HCT116 (cell line): ENCODE data around the gene ANXA2R. TPM values are rescaled to one million over a fixed set of nuclear protein-coding genes. Genes with fewer than 3 reads are reported as not detected.

Experiments used
- ATAC-seq: fragments of 200-7000 bp; cut with Tn5 transposase; 2 replicates; pipeline ENCODE4 v1.9.1; 2020; ENCODE audit warnings: mild to moderate bottlenecking, moderate library complexity
- BruUV-seq: library from RNA; stranded (reverse); fragments of 400-500 nt; replicated peaks from 2 replicates; lab custom pipeline; 2021; lab: Mats Ljungman, UMichigan
- CTCF ChIA-PET: fragments of 300-600 bp; sonication (Branson Sonifier 250); formaldehyde crosslinking; loops from one replicate; lab custom pipeline; 2021; ENCODE audit warnings: antibody characterized with exemption; lab: Charles Lee
- POLR2A ChIA-PET: fragments of 300-600, 350-600 bp; sonication (Branson Sonifier 250); formaldehyde crosslinking; loops from one replicate; lab custom pipeline; 2021; ENCODE audit warnings: antibody characterized with exemption; lab: Charles Lee
- RAD21 ChIA-PET, 2 experiments: fragments of 300-600 bp; sonication (Branson Sonifier 250); formaldehyde crosslinking; loops; one replicate each; lab custom pipeline; 2023; ENCODE audit warnings: low total read pairs in 2 of 2; ENCODE audit not compliant: uncharacterized antibody in 2 of 2, unreplicated experiment in 2 of 2, low non-redundant PET in 1 of 2; lab: Charles Lee
- DNase-seq: peaks from one replicate; pipeline ENCODE4 v3.0.0-alpha.2; 2010; ENCODE audit warnings: low read depth, low spot score
- H2AFZ ChIP-seq: fragments of 200-600 bp; shearing (Covaris generic), sonication (generic); 2 replicates; pipeline ENCODE4 v1.6.1; 2017; ENCODE audit warnings: low read depth, mixed run types, mixed read lengths, antibody characterized with exemption, low read length; ENCODE audit not compliant: poor library complexity, severe bottlenecking
- H3K27ac ChIP-seq: 2 replicates; pipeline ENCODE4 v1.5.1; 2012; ENCODE audit warnings: low read depth, low read length
- H3K27me3 ChIP-seq: fragments of 200-600 bp; sonication (generic); 2 replicates; pipeline ENCODE4 v1.6.1; 2016; ENCODE audit warnings: mixed run types, low read length, mixed read lengths; ENCODE audit not compliant: insufficient read depth
- H3K36me3 ChIP-seq, 2 experiments: fragments of 200-500 bp in 1 of 2; fragments of 200-600 bp in 1 of 2; sonication (Bioruptor generic) in 1 of 2; sonication (generic) in 1 of 2; 2 replicates each; pipeline versions ENCODE4 v1.5.1 to v1.6.1; 2014 to 2016; ENCODE audit warnings: low read length in 2 of 2, inconsistent platforms in 1 of 2, mixed read lengths in 1 of 2, mixed run types in 1 of 2; ENCODE audit not compliant: insufficient read depth in 2 of 2, control insufficient read depth in 1 of 2
- H3K4me1 ChIP-seq, 2 experiments: fragments of 200-600 bp in 1 of 2; sonication (generic) in 1 of 2; 2 replicates each; pipeline versions ENCODE4 v1.5.1 to v1.6.1; 2012 to 2017; ENCODE audit warnings: low read length in 2 of 2, inconsistent platforms in 1 of 2, mild to moderate bottlenecking in 1 of 2, mixed read lengths in 1 of 2, mixed run types in 1 of 2, moderate library complexity in 1 of 2; ENCODE audit not compliant: insufficient read depth in 2 of 2, control insufficient read depth in 1 of 2
- H3K4me2 ChIP-seq: fragments of 200-600 bp; sonication (generic); 2 replicates; pipeline ENCODE4 v1.6.1; 2017; ENCODE audit warnings: mixed run types, low read length, mixed read lengths
- H3K4me3 ChIP-seq, 2 experiments: fragments of 200-600 bp in 1 of 2; sonication (generic) in 1 of 2; replicated peaks in 1 of 2; 2 replicates each; pipeline ENCODE4 v1.5.1; 2011 to 2016; ENCODE audit warnings: low read length in 2 of 2, control low read depth in 1 of 2, low read depth in 1 of 2, mild to moderate bottlenecking in 1 of 2, mixed read lengths in 1 of 2, mixed run types in 1 of 2
- H3K79me2 ChIP-seq: fragments of 200-600 bp; sonication (generic); 2 replicates; pipeline ENCODE4 v1.6.1; 2017; ENCODE audit warnings: mild to moderate bottlenecking, mixed run types, low read length, moderate library complexity, mixed read lengths; ENCODE audit not compliant: insufficient read depth
- H3K9ac ChIP-seq: fragments of 200-600 bp; sonication (generic); 2 replicates; pipeline ENCODE4 v1.6.1; 2016; ENCODE audit warnings: low read length, mixed read lengths
- H3K9me2 ChIP-seq: fragments of 200-600 bp; sonication (generic), shearing (Covaris generic); 2 replicates; pipeline ENCODE4 v1.6.1; 2017; ENCODE audit warnings: mixed run types, mild to moderate bottlenecking, moderate library complexity; ENCODE audit not compliant: insufficient read depth
- H3K9me3 ChIP-seq, 2 experiments: fragments of 200-500 bp in 1 of 2; fragments of 200-600 bp in 1 of 2; sonication (Bioruptor generic) in 1 of 2; sonication (generic) in 1 of 2; 2 replicates each; pipeline ENCODE4 v1.6.1; 2014 to 2017; ENCODE audit warnings: low read length in 2 of 2, mixed read lengths in 2 of 2, inconsistent platforms in 1 of 2, low read depth in 1 of 2, mild to moderate bottlenecking in 1 of 2, mixed run types in 1 of 2, moderate library complexity in 1 of 2; ENCODE audit not compliant: control insufficient read depth in 1 of 2, insufficient read depth in 1 of 2
- H4K20me1 ChIP-seq: fragments of 200-600 bp; sonication (generic), shearing (Covaris generic); 2 replicates; pipeline ENCODE4 v1.6.1; 2017; ENCODE audit warnings: mixed run types, mild to moderate bottlenecking, moderate library complexity; ENCODE audit not compliant: insufficient read depth
- CBX3 ChIP-seq: IDR thresholded peaks from 2 replicates; pipeline ENCODE4 v1.6.1; 2012; ENCODE audit warnings: low read depth
- CTCF ChIP-seq, 3 experiments: fragments of 200-600 bp in 1 of 3; sonication (generic) in 1 of 3; IDR thresholded peaks in 2 of 3; conservative IDR thresholded peaks in 1 of 3; 2 replicates each; pipeline ENCODE4 v1.5.1; 2012 to 2017; ENCODE audit warnings: low read depth in 2 of 3, low read length in 2 of 3, antibody characterized with exemption in 1 of 3, borderline replicate concordance in 1 of 3, control low read depth in 1 of 3, mild to moderate bottlenecking in 1 of 3, mixed read lengths in 1 of 3, mixed run types in 1 of 3, moderate library complexity in 1 of 3; ENCODE audit not compliant: insufficient read depth in 1 of 3
- EGR1 ChIP-seq: IDR thresholded peaks from 2 replicates; pipeline ENCODE4 v1.6.1; 2012; ENCODE audit warnings: low read depth
- ELF1 ChIP-seq: IDR thresholded peaks from 2 replicates; pipeline ENCODE4 v1.6.1; 2012; ENCODE audit warnings: low read depth, borderline replicate concordance
- EZH2 ChIP-seq: fragments of 200-600 bp; sonication (generic); IDR thresholded peaks from 2 replicates; pipeline ENCODE4 v1.6.1; 2017; ENCODE audit warnings: antibody characterized with exemption, mixed run types
- EZH2phosphoT487 ChIP-seq: fragments of 200-600 bp; IDR thresholded peaks from 2 replicates; pipeline ENCODE4 v1.6.1; 2018; ENCODE audit warnings: antibody characterized with exemption, borderline replicate concordance
- FOSL1 ChIP-seq: IDR thresholded peaks from 2 replicates; pipeline ENCODE4 v1.6.1; 2012; ENCODE audit warnings: low read depth
- JUND ChIP-seq: IDR thresholded peaks from 2 replicates; pipeline ENCODE4 v1.6.1; 2012
- POLR2AphosphoS5 ChIP-seq: IDR thresholded peaks from 2 replicates; pipeline ENCODE4 v1.6.1; 2011; ENCODE audit warnings: mild to moderate bottlenecking, low read depth, low read length, moderate library complexity
- RAD21 ChIP-seq: IDR thresholded peaks from 2 replicates; pipeline ENCODE4 v1.6.1; 2012; ENCODE audit warnings: low read depth, mild to moderate bottlenecking
- SP1 ChIP-seq: IDR thresholded peaks from 2 replicates; pipeline ENCODE4 v1.6.1; 2012; ENCODE audit warnings: low read depth
- SRF ChIP-seq: IDR thresholded peaks from 2 replicates; pipeline ENCODE4 v1.6.1; 2012; ENCODE audit warnings: low read depth
- TCF7L2 ChIP-seq: IDR thresholded peaks from 2 replicates; pipeline ENCODE4 v1.7.0; 2011; ENCODE audit warnings: borderline replicate concordance, inconsistent platforms; ENCODE audit not compliant: insufficient read depth, insufficient read length; ENCODE audit errors: extremely low read depth
- ZBTB33 ChIP-seq: IDR thresholded peaks from 2 replicates; pipeline ENCODE4 v1.6.1; 2011; ENCODE audit warnings: mild to moderate bottlenecking, low read length, moderate library complexity; ENCODE audit not compliant: insufficient replicate concordance; ENCODE audit errors: extremely low read depth
- ZFX ChIP-seq: fragments of 450-650 bp; IDR thresholded peaks from 2 replicates; pipeline ENCODE4 v1.6.1; 2017
- intact Hi-C: fragments of 100-400 bp; cut with micrococcal nuclease; formaldehyde crosslinking; loops from 2 replicates; pipeline ENCODE4 v1.10.0; 2022
- total RNA-seq: library from RNA; stranded (reverse); gene quantifications from one replicate; pipeline ENCODE4 v1.2.1, GENCODE V29; 2021; ENCODE audit not compliant: unreplicated experiment
- TF ChIP-seq, protein P1 (sequence below): IDR thresholded peaks from 2 replicates; pipeline ENCODE4 v1.6.1; 2012
- TF ChIP-seq, protein P2 (sequence below): IDR thresholded peaks from 2 replicates; pipeline ENCODE4 v1.6.1; 2012; ENCODE audit warnings: low read depth
- TF ChIP-seq, protein P3 (sequence below): IDR thresholded peaks from 2 replicates; pipeline ENCODE4 v1.6.1; 2012

ANXA2R gene
- total RNA-seq, 1 experiment from 2014 or later = 0.37 TPM

DNA sequence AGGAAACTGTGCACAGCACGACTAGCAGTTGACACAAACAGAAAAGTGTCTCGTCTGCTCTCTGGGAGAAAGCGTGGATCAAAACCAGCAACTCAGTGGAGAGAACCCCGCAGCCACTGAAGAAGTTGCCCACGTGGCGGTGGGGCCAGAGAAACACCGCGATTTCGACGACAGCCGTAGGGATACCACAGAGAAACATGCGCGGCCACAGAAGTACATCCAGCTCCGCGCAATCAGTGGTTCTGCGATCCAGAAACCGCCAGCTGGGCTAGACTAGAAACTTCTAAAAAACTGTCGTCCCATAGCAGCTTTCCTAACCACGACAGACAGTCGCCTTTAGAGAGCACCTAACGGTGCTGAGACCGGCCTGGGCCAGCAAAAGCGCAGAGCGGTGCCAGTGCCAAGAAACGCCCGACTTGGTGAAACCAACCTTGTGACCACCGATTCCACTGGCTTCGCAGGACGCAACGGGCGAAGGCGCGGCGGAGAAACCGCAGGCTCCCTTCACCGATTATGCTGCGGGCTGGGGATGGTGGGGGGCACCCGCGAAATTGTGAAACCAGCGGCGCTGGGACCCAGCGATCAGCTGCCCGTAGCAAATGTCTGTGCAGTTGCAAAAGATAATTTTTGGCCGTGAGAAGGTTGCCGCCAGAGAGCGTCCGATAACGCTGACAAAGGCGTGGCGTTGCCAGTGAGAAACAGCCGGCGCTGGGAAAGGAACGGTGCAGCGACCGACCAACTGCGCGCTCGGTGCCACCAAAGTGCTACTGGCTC, 2.7 kb upstream of the ANXA2R start:
- ChIA-PET RAD21 (interaction anchor here in 1 of 2 experiments (1.1 kb wide), 1 partner anchor 131 kb away, joined by 4 read pairs; no protein-coding TSS in a partner anchor), CTCF (interaction anchor here (0.9 to 3.4 kb wide), 5 partner anchors 19 to 441 kb away, joined by 3 to 38 read pairs (median 9); partner anchors contain the start of gene TMEM267), POLR2A (interaction anchor here (0.6 to 1.7 kb wide), 2 partner anchors 23 to 78 kb away, joined by 4 to 6 read pairs; no protein-coding TSS in a partner anchor)
- H3K27me3 ChIP-seq = no peaks in the 10 kb centered on the region
- no peaks in the 10 kb centered on the region for H3K9me3 ChIP-seq
- no peaks in the 10 kb centered on the region for H3K9me2 ChIP-seq
- no peaks in the 10 kb centered on the region for H3K36me3 ChIP-seq
- peak overlapping the region; percentile 94 for H2AFZ ChIP-seq
- peak overlapping the region; percentile 58 to 65 for H3K4me3 ChIP-seq
- H4K20me1 ChIP-seq = no peaks in the 10 kb centered on the region
- intact Hi-C loops = no loop called here
- H3K4me1 ChIP-seq = peaks cover 0 to 39% of the 10 kb centered on the region in 2 experiments; a peak in 3 of 4 replicates
- DNase-seq (peak; percentile 62), ATAC-seq (peak; percentile 17)
- peak overlapping the region; percentile 81 for H3K4me2 ChIP-seq
- BruUV-seq = no TSS peak
- H3K79me2 ChIP-seq = no peaks in the 10 kb centered on the region
- peak overlapping the region; percentile 54 for H3K9ac ChIP-seq
- H3K27ac ChIP-seq = peak overlapping the region; percentile 68
- 0 out of 2 replicates have a peak, but pooled peaks have one; percentile 44 for TF ChIP-seq CBX3
- TF ChIP-seq ELF1 = no peak
- no peak for TF ChIP-seq ZBTB33
- TF ChIP-seq RAD21 = peak; percentile 41
- TF ChIP-seq EZH2phosphoT487 = no peak
- TF ChIP-seq, protein P1, sequence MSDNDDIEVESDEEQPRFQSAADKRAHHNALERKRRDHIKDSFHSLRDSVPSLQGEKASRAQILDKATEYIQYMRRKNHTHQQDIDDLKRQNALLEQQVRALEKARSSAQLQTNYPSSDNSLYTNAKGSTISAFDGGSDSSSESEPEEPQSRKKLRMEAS = peak; percentile 87
- peak; percentile 9; the same call in 1 of the 2 replicates for TF ChIP-seq SP1
- 0 out of 2 replicates have a peak, but pooled peaks have one; percentile 1 for TF ChIP-seq ZFX
- no peak for TF ChIP-seq EGR1
- no peak for TF ChIP-seq JUND
- TF ChIP-seq, protein P2, sequence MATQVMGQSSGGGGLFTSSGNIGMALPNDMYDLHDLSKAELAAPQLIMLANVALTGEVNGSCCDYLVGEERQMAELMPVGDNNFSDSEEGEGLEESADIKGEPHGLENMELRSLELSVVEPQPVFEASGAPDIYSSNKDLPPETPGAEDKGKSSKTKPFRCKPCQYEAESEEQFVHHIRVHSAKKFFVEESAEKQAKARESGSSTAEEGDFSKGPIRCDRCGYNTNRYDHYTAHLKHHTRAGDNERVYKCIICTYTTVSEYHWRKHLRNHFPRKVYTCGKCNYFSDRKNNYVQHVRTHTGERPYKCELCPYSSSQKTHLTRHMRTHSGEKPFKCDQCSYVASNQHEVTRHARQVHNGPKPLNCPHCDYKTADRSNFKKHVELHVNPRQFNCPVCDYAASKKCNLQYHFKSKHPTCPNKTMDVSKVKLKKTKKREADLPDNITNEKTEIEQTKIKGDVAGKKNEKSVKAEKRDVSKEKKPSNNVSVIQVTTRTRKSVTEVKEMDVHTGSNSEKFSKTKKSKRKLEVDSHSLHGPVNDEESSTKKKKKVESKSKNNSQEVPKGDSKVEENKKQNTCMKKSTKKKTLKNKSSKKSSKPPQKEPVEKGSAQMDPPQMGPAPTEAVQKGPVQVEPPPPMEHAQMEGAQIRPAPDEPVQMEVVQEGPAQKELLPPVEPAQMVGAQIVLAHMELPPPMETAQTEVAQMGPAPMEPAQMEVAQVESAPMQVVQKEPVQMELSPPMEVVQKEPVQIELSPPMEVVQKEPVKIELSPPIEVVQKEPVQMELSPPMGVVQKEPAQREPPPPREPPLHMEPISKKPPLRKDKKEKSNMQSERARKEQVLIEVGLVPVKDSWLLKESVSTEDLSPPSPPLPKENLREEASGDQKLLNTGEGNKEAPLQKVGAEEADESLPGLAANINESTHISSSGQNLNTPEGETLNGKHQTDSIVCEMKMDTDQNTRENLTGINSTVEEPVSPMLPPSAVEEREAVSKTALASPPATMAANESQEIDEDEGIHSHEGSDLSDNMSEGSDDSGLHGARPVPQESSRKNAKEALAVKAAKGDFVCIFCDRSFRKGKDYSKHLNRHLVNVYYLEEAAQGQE = no peak
- no peak for TF ChIP-seq EZH2
- no peak for TF ChIP-seq TCF7L2
- TF ChIP-seq, protein P3, sequence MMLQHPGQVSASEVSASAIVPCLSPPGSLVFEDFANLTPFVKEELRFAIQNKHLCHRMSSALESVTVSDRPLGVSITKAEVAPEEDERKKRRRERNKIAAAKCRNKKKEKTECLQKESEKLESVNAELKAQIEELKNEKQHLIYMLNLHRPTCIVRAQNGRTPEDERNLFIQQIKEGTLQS = no peak
- peak in 1 of 3 experiments; percentile 16; a peak in 1 of 6 replicates for TF ChIP-seq CTCF (IDR thresholded peaks at IDR 0.05 in 2 of 3, conservative IDR thresholded peaks at IDR 0.05 in 1 of 3; ENCODE audit: borderline replicate concordance in 1 of 3, insufficient read depth in 1 of 3, low read depth in 2 of 3, low read length in 2 of 3)
- TF ChIP-seq FOSL1 = peak; percentile 21; the same call in 1 of the 2 replicates
- TF ChIP-seq POLR2AphosphoS5 = 0 out of 2 replicates have a peak, but pooled peaks have one; percentile 21
- no peak for TF ChIP-seq SRF
